Stimulated activated CD8-positive, alpha-beta memory T cell treated with anti-CD3 and anti-CD28 coated beads, Interleukin-4, amount 100 ng/mL, for 4 hours (primary cell): Measurements from ENCODE around the gene FHL2.

Source experiments
- DNase-seq, 2 donors: peaks; one replicate each; pipeline ENCODE4 v3.0.0-alpha.2; 2020; ENCODE audit warnings: low read depth in 2 of 2, low spot score in 1 of 2

Gene FHL2

DNA sequence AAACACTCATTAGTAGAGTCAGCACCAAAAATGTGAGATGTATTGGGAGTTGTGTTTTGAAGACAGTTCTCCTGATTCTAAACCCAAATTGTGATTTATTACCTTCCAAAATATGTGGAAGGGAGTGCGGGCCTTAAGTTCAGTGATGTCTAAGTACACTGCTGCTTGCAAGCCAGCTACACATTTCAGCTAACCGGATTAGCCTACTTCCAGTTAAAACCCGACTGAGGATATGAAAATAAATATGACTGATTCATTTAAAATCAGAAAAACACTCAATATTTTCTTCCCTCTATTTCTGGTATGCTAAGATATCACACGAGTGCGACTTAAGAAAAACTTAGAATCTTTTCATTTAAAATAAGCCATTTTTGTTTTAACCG lies 907 bp downstream of the FHL2 start:
- DNase-seq = no peak

DNA sequence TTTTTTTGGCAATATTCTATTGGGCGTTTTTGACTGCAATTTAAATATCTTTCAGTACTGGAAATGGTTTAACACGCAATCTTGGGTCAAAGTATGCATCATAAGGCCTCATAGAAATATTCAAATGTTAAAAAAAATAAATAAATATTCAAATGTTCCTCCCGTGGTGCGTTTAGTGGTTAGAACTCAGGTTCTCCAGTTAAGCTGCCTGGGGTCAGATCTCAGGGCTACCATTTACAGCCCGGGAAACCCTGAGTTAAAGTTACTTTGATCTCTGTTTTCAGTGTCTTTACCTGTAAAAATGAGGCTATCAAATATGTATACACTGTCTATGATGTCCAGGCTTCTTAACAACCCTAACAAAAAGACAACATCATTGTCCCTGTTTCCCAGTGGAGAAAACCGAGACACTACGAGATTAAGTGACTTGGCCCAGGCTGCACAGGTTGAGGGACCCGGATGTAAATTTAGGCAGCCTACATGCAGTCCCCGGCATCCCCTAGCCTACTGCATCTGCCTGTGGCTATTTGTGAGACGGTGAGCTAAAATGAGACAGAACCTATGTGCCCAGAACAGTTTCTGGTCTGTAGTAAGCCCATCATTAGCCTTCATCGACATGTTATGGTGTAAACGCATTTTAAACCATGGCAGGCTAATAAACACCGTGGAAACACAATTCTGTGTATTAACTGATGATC lies 1.7 kb downstream of the FHL2 start:
- no peak for DNase-seq

DNA sequence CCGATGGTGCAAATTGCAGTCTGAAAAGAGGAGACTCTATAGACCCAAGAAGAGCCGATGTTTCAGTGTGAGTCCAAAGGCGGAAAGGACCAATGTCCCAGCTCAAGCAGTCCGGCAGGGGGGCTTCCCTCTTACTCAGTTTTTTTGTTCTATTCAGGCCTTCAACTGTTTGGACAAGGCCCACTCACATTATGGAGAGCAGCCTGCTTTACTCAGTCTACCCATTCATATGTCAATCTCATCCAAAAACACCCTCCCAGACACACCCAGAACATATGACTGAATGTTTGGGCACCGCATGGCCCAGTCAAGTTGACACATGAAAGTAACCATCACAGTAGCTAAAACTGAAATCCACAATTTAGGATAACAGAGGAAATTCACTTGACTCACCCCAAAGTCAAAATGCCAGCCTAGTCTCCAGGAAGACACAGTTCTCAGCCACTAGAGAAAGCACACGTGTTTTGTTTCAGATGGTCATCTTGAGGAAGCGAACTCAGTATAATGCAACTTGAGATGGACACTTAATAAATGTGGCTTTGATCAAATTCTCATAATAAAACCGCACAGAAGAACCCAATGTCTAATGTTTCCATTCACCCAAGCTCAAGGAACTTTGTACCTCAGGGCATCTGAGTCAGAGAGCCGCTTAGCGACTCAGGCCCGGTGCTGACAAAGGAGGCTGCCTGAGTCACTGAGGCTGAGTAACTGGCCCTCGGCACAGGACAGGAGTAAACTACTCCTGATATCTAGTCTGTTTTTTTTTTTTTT lies 2.4 kb downstream of the FHL2 start:
- peak in 1 of 2 donors; percentile 27 for DNase-seq

- DNase-seq = no peak
These were observed 3.2 kb downstream of the FHL2 start for GRCh38 chr2:105395691-105396090.

DNA sequence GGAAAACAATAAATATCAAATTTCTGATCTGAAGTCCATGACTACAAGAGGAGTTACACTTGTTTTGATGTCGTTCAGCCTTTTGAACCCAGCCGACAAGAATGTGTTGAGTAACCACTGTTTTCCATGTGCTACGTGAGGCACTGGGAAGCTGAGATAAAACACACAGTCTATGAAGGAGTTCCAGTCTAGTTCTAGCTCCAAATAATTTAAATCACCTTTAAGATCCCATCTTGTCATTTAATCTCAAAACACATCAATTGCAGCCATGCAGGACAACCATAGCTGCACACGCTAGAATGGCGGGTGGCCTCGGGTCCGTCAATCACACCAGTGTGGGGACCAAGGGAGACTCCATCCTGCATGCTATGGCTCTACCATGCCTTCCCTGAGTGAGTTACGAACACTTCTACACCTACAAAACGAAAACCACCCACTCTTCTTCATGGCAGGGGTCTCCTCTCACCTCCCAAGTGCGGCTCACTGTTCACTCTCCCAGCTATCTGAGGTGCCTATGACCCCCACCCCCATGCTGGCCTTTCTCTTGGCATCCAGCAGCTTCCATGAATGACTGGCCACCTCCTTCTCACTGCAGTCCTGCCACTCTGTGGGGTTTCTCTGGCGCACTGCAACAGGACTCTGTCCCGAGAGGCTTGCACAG lies 3.8 kb downstream of the FHL2 start:
- no peak for DNase-seq

DNA sequence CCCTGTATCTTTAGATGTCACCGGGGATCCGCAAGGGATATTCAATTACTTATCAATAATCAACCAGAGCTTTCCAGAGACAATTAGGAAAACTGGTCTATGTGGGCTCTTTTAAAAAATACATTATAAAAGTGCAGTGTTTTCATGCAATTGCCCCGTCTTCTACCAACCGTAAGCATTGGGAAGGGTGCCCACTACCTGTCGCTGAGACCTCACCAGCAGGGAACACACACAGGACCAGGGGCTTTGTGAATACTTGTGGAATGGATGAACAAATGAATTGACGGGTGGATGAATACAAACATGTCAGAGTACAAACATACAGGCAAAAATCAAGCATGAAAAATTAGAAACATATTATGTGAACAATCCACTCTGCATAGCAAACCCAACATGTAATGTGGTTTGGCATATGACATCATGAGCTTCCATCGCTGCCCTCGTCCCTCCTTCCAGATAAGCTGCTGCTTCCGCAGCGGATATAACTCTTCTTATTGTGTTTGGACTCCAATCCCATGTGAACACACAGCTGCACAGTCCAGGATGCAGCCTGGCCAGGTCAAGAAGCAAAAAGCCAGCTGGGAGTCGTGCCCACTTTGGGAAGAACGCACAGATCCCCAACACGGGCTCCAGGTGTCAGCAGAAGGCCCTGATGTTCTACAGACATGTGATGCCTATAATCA lies 5.3 kb downstream of the FHL2 start:
- no peak for DNase-seq

DNA sequence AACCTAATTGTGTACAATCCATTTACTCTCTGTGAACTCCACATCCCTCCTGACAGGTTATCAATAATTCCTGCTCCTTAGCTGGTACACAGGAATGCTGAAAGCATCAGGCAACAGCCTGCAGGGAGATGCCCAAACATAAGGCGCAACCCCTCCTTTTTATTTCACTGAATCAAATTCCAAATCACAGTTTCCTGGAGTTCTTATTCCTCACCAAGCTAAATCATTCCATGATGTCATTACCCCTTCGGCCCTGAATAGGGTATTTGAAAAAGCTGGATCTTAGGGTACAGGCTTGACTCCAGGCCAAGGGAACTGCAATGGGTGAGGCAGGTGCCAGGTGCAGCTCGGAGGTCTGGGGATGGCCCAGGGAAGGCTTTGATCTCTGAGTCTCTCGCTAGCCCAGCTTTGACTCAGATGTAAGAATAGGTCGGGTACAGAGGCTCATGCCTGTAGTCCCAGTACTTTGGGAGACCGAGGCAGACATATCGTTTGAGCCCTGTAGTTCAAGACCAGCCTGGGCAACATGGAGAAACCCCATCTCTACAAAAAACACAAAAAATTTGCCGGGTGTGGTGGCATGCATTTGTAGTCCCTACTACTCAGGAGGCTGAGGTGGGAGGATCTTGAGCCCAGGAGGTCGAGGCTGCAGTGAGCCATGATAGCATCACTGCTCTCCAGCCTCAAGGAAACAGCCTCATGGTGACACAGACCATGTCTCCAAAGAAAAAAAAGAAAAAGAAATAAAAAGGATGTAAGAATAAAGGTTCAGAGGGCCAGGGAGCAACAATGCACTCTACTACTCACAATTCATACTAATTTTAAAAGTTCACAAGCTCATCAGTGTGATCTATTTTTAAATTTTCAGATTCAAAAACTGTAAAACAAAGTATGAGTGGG lies 6.8 kb downstream of the FHL2 start:
- no peak for DNase-seq

DNA sequence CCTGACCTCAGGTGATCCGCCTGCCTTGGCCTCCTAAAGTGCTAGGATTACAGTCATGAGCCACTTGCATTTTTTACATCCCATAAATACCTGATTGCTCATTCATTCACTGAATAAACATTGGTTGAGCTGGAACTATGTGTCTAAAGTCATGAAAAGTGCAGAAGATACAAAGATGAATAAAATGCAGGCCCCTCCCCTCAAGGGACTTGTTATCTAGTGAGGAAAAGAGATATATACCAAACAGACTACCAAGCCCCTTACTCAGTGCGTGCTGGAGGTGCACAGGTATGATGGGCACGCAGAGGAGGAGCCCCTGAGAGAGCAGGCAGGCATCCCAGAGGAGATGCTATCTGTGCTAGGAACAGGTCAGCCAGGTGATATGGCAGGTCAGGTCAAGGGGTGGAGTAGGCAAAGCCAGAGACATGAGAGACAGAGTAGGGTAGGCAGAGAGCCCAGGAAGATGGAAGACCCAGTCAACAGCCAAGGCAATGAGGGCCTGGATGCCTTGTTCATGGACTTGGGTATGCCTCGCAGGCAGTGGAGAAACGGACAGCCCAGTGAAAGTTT lies 7.7 kb downstream of the FHL2 start:
- no peak for DNase-seq

DNA sequence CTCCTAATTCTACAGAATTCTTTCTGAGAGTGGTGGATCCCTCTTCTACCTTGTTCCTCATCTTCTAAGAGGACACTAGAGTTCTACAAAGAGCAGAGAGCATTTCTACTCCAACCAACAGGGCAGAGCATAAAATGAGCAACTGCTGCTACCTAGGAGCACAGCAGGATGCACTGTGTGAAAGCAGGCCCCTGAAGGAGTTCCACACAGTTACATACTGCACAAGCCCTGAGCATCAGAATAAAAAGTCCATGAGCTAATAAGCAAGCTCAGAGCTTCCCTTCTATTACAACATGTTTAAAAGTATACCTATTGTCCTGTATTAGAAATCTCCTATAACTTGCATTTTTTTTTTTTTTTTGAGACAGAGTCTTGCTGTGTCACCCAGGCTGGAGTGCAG lies 8.4 kb downstream of the FHL2 start:
- DNase-seq = no peak

- DNase-seq = no peak
These were observed 9.9 kb downstream of the FHL2 start for GRCh38 chr2:105388971-105389381.

DNA sequence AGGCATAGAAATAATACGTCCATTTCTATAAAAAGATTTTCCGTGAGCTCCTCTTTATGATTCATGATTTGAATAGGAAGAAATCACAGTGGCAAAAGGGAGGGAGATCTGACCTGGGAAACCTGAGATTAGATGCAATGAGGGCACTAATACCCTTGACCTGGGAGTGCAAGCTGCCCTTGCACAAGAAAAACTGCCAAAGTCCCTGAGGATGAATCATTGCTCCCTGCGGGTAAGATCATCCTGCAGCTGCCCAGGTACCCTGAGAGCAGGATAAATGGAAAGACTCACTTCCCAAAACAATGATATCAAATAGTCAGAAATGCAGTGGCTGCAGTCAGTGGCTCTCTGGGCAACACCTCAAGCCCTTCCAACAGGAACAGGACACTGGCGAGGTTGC lies 11.6 kb downstream of the FHL2 start:
- DNase-seq = no peak

DNA sequence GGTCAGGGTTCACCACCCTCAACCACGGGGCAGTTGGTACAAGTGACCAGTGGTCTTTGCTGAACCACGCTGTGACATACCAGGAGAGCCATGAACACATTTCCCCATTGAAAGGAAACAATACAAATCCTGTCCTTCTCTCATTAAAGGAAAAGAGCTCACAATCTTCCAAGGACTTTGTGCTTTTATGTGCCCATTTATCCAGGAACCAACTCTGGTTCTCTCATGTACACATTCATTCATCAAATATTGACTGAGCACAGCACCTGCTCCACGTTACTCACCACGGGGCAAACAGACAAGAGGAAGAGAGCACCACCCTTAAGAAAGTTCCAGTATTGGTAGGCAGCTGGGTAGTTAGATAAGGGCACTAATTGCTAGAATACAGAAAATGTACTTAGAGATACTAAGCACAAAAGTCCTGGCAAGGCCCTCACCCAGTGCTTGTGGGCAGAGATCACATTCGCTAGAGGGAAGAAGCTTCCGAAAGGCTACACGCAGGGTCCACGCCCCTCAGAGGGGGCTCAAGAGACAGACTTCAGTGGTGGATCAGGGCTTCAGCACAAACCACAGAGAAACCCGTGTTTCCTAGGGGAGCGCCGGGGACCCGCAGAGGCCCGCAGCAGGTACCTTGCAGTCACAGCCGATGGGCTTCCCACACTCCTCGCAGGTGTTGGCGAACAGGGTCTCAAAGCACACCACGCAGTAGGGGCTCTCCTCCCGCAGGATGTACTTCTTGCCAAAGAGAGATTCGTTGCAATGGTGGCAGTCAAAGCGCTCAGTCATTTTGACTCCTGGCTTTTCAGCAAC lies 12.9 kb downstream of the FHL2 start:
- no peak for DNase-seq

DNA sequence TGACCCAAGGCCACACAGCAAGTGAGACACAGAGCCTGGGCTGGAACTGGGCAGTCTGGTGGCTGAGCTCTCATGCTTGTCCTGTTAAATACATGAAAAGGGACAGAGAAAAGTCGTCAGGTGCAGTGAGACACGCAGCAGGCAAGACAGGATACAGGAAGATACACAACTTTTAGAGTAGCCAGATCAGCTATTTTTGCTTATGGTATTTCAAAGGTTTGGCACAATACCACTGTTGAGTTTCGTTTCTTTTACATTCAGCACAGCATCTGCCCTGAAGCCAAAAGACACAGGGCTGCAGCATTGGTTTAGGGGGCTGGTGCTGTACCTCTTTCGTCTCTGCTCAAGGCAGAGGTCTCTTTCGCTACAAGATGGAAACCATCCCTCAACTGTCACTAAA lies 14.0 kb downstream of the FHL2 start:
- DNase-seq = no peak

DNA sequence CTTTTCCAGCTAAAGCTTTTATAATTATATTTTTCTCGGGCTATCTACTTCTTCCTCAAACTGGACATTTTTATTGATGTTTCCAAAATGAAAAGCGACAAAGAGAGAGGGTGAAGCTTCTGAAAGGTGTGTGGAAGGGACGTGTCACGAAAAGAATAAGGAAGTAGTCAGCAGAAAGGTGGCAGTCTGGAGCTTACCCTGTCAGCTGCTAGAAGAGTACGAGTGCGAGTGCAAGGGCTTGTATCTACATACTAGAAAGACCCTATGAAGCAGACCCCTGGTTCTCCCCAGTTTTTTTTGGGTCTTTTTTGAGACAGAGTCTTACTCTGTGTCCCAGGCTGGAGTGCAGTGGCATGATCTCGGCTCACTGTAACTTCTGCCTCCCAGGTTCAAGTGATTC lies 14.6 kb downstream of the FHL2 start:
- DNase-seq = no peak

DNA sequence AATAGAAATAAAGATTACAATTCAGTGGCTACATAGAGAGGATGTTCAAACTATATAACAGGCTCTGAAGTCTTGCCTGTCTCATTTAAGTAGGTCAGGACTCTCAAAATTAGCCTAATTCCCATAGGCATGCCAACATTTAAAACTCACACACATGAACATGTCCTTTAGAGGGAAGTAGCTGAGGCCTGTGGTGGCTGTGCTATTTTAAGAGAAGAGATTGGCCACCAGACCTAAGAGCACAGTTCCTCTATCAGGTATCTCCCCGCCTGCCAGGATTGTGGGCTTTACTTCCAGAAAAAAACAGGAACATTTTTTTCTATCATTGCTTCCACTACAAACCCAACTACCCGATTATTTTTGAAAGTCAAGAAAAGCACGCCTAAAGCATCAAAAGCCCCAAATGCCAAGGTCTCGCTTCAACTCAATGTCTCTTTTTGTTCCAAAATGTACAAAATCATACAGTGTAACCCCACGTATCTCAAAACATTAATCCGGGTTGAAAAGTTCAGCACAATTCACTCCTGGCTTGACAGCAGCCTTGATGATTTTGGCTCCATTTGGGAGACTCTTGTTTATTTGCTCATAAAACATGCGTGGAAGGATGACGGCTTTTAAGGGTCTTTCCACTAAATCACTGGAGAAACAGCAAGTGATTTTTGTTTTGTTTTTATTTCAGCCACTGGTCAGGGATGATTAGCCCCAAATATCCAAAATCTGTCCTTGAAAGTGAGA lies 15.3 kb downstream of the FHL2 start:
- no peak for DNase-seq

DNA sequence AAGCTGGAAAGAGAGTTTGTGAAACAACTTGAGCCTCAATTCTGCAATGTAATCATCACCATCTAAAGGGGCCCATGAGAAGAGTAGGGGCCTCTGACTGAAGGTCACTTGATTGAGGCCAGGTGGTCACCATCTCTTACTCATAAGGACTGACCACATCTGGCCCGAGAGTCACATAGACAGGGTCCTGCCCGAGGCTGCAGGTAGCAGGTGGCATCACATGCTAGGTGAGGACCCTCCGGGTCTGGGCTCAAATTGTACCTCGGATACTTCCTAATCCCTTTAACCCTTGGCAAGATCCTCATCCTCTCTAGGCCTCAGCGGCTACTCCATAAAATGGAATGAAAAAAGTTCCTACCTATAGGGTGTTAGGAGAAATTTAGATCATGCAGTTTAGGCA lies 16.7 kb downstream of the FHL2 start:
- DNase-seq = no peak

- DNase-seq = no peak
These were observed 17.7 kb downstream of the FHL2 start for GRCh38 chr2:105381101-105381668.

- DNase-seq = no peak
These were observed 18.3 kb downstream of the FHL2 start for GRCh38 chr2:105380432-105381100.
